Measurements from ENCODE around the gene PARVA.

DNA sequence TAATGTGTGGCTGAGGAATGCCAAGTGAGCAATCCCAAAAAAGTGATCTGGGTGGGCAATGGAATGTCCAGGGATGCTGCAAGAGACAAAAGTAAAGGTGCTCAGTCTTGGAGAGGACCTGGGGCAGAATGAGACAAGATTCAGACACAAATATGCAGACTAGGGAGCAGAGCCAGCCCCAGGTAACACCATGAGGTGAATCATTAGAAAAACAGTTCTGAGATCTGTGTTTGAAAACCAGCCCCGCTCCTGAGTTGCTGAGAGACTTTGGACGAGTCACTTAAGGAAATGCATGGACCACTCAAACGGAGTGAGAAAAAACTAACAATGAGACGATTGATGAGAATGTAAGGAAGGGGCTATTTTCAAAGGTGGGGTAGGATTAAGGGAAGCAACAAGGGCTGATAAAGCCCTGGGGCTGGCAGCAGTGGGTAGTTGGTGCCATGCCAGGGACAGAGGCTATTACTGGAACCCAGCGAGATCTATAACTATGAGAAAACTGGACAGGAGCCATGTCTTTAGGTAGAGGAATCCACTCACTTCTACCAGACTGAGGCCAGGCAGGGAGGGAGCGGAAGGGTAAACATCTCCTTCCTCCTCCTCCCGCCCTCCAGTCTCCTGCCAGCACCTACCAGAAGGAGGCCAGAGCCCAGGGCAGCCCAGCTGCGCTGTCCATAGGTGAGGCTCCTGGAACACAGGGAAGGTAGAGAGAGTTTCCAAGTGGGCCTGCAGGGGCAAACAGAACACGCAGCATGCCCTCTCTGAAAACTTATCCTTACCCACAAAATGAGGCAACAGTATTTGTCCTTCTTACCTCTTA is 166.4 kb downstream of the PARVA start:
- TF ChIP-seq, protein P1, sequence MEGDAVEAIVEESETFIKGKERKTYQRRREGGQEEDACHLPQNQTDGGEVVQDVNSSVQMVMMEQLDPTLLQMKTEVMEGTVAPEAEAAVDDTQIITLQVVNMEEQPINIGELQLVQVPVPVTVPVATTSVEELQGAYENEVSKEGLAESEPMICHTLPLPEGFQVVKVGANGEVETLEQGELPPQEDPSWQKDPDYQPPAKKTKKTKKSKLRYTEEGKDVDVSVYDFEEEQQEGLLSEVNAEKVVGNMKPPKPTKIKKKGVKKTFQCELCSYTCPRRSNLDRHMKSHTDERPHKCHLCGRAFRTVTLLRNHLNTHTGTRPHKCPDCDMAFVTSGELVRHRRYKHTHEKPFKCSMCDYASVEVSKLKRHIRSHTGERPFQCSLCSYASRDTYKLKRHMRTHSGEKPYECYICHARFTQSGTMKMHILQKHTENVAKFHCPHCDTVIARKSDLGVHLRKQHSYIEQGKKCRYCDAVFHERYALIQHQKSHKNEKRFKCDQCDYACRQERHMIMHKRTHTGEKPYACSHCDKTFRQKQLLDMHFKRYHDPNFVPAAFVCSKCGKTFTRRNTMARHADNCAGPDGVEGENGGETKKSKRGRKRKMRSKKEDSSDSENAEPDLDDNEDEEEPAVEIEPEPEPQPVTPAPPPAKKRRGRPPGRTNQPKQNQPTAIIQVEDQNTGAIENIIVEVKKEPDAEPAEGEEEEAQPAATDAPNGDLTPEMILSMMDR (IDR thresholded peaks at IDR 0.05): no peak
- TF ChIP-seq POLR2A (IDR thresholded peaks at IDR 0.05): no peak
